Activated naive CD4-positive, alpha-beta T cell (primary cell): Measurements from ENCODE around the gene ARNT2.
"Not testable (repeated sequence)": the region's sequence is repeated elsewhere in the genome, so short reads cannot be mapped to it uniquely, and the experiment has no call there.

Experiments used
- DNase-seq, 4 experiments: peaks; one replicate each; lab custom pipeline; 2025; lab: John Stamatoyannopoulos, UW

ARNT2 gene

GRCh38 chr15:80404057-80404760 lies at the start of gene ARNT2:
ARNT2 (plus strand) TSS chr15:80404382; CDS start chr15:80404516, 134 bp downstream.
- no peak for DNase-seq

- no peak for DNase-seq
Measured at GRCh38 chr15:80367094-80367493, 37.1 kb upstream of the ARNT2 start.

DNA sequence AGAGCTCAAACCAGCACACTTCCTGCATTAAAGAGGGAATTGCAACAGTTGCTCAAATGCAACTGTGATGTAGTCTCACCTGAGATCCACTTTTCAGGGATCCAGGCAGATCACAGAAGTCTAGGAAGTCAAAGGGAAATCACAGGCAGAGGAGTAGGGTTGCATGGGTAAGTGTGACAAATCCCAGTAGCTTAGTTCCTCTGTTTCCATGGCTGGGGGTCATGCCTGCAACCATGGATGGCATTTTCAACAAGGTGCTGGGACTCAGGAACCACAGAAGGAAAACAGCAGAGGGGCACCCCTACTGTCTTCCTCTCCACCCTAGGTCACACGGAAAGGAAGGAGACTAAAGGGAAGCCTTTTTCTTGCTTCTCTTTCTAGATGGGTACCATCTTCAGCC lies 36.5 kb upstream of the ARNT2 start:
- DNase-seq: no peak

GRCh38 chr15:80371924-80372323 lies 32.3 kb upstream of the ARNT2 start:
- DNase-seq: no peak

DNA sequence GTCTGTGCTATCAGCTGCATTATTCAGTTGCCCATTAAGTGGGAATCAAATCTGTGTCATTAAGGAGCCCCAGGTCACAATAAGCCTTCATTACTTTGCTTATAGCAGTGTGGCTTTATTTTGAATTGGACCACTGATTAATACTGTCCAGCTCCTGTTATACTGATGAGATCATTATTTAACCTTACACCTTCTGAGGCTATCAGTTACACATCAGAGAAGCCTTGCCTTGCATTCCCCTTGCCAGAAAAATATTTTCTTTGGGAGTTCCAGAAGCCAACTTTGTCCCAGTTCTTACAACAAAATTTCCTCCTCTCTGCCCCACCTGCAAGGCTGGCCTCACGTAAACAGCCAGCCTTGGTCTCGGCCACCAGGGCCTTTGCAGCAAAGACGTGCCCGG lies 29.7 kb upstream of the ARNT2 start:
- DNase-seq: no peak

GRCh38 chr15:80375968-80376891 lies 28.0 kb upstream of the ARNT2 start:
- DNase-seq: no peak

GRCh38 chr15:80379693-80380092 lies 24.5 kb upstream of the ARNT2 start:
- no peak for DNase-seq

DNA sequence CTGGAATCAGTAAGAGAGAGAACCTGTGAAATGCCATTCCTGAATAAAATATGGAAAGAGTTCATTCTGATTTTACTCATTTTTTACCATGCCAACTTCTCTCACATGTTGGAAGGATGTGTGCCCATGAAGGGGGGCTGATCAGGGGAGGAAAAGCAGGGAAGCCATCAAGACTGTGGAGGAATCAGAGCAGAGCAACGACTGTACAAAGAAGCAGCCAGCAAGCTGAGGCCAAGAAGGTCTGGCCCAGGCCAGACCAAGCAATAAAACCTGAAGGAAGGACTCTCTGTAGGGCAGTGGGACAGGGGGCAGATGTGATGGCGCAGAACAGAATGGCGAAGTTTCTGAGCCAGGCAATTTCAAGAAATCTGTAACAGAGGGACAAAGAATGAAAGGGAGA lies 24.0 kb upstream of the ARNT2 start:
- DNase-seq: no peak

GRCh38 chr15:80382285-80382684 lies 21.9 kb upstream of the ARNT2 start:
- DNase-seq: no peak

- DNase-seq: no peak
Measured at GRCh38 chr15:80384432-80384831, 19.8 kb upstream of the ARNT2 start.

GRCh38 chr15:80386151-80386550 lies 18.0 kb upstream of the ARNT2 start:
- no peak for DNase-seq

GRCh38 chr15:80388326-80388725 lies 15.9 kb upstream of the ARNT2 start:
- DNase-seq: no peak

GRCh38 chr15:80389370-80389769 lies 14.8 kb upstream of the ARNT2 start:
- DNase-seq: no peak

GRCh38 chr15:80390942-80391341 lies 13.2 kb upstream of the ARNT2 start:
- DNase-seq: not testable (repeated sequence)

- no peak for DNase-seq
Measured at GRCh38 chr15:80395616-80396015, 8.6 kb upstream of the ARNT2 start.

GRCh38 chr15:80396096-80396495 lies 8.1 kb upstream of the ARNT2 start:
- DNase-seq: no peak

DNA sequence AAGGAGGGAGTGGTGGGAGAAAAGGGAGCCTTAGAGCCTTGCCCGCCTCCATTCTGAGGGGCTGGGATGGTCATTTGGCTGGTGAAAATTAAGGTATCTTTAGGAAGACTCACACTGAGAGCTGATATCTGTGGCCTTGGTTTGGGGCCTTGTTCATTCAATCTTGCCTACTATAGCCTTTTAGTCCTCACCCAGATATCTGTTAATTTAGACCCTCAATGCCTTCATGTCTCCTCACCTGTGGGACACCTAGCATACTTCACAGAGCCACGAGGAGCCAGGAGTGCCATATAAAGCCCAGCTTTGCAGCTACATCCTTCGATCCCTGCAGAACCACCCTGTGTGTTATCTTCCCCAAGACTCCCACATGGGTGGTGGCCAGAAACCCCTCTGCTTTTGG lies 4.7 kb upstream of the ARNT2 start:
- no peak for DNase-seq

DNA sequence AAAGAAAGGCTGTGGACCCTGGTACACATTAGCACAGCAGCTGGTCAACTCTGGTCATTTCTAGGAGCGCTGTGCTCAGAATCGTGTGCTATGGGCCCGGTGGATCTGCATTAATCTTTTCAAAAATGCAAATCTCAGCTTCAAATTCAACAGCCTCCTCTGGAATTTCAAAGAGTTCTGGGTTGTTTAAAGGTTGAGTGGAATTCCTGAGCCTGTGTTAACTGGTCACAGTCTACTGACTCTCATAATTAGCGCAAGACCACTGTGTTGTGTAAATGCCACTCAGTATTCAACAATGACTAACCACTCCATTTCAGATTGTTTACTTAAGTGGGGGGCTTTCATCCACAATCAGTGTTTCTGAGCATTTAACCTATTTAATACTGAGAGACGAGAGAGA lies 2.7 kb upstream of the ARNT2 start:
- no peak for DNase-seq

DNA sequence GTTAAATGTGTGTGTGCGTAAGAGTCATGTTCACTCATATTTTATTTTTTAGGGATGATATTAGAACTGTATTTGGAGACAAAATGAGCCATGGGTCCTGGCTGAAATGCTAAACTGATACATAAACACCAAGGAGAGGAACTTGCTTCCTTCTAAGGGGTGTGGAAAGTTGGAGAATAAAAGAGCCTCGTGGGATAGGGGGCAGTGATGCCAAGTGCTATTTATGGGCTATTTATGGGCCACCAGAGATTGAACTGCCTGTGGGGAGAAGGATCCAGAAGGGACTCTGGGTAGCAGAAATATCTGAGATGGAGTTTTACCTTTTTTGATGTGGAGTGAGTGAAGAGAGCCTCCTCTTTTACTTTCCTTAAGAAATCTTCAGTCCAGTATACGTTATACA lies 1.8 kb upstream of the ARNT2 start:
- no peak for DNase-seq

GRCh38 chr15:80403712-80404056 lies 498 bp upstream of the ARNT2 start:
- no peak for DNase-seq

DNA sequence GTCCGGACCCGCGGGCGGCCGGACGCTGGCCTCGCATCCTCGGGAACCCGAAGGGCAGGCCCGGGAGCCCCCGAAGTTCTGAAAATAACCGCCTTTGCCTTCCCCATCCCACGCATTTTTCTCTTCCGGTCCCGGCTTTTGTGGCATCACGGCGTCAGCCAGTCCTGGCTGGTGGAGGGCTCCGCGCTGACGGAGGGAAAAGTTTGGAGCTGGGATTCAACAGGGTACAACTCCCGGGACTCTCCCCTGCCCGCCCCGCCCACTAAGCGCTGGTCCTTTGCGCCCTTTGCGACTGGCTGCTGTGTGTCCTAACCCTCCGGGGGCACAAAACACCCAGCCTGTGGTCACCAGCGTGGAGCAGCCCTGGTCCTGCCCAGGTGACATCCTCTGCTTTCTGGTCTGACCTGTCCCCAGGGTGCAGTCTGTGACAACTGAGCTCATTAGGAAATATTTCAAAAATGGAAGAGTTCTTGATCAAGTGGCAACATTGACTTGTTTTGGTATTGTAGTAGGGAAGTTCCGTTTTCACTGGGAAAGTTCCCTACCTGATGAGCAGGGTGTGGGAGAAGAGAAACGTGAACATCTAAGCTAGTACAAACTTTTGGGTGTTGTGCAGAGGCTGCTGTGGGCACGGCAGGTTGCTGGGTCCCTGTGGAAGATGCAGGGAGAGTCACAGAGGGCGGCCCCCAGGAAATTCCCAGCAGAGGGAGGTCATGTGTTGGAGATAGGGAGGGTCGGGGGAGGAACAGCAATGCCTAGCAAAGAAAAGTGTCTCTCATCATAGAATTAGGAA lies 775 bp downstream of the ARNT2 start:
- DNase-seq: no peak

- DNase-seq: no peak
Measured at GRCh38 chr15:80405554-80405850, 1.3 kb downstream of the ARNT2 start.

- DNase-seq: no peak
Measured at GRCh38 chr15:80405970-80406369, 1.8 kb downstream of the ARNT2 start.
